GM21381 (cell line): ENCODE results near the gene PIANP.
"Not testable (repeated sequence)": the region's sequence is repeated elsewhere in the genome, so short reads cannot be mapped to it uniquely, and the experiment has no call there.

Experiments used
- ATAC-seq: cut with Tn5 transposase; IDR thresholded peaks from one replicate; pipeline ENCODE4 v1.9.1; 2021; ENCODE audit warnings: mild to moderate bottlenecking, moderate library complexity; ENCODE audit not compliant: unreplicated experiment

Gene PIANP

GRCh38 chr12:6700646-6701051 is at the start of gene PIANP:
Gene PIANP (minus strand): TSS chr12:6700815. CDS start chr12:6698061, 2,754 bp downstream.
- no peak for ATAC-seq

GRCh38 chr12:6748761-6749160 is 48.1 kb upstream of the PIANP start:
- no peak for ATAC-seq

- ATAC-seq, result no peak
Observed at GRCh38 chr12:6747216-6747615, 46.6 kb upstream of the PIANP start.

- ATAC-seq, result no peak
Observed at GRCh38 chr12:6745741-6746525, 45.3 kb upstream of the PIANP start.

- not testable (repeated sequence) for ATAC-seq
Observed at GRCh38 chr12:6743300-6743699, 42.7 kb upstream of the PIANP start.

- no peak for ATAC-seq
Observed at GRCh38 chr12:6742834-6743233, 42.2 kb upstream of the PIANP start.

GRCh38 chr12:6742080-6742479 is 41.5 kb upstream of the PIANP start:
- not testable (repeated sequence) for ATAC-seq

- ATAC-seq, result no peak
Observed at GRCh38 chr12:6736754-6737153, 36.1 kb upstream of the PIANP start.

GRCh38 chr12:6735448-6736191 is 35.0 kb upstream of the PIANP start:
- no peak for ATAC-seq

- ATAC-seq, result no peak
Observed at GRCh38 chr12:6734506-6735387, 34.1 kb upstream of the PIANP start.

GRCh38 chr12:6730169-6730568 is 29.6 kb upstream of the PIANP start:
- ATAC-seq, result no peak

- ATAC-seq, result no peak
Observed at GRCh38 chr12:6729186-6729585, 28.6 kb upstream of the PIANP start.

GRCh38 chr12:6725350-6725749 is 24.7 kb upstream of the PIANP start:
- no peak for ATAC-seq

GRCh38 chr12:6724409-6724797 is 23.8 kb upstream of the PIANP start:
- ATAC-seq, result peak; percentile 12

GRCh38 chr12:6723607-6724408 is 23.2 kb upstream of the PIANP start, which contains the start of gene COPS7A:
Gene COPS7A (plus strand): TSS chr12:6724046. CDS start chr12:6724657, 611 bp downstream.
- peak; percentile 91 for ATAC-seq

GRCh38 chr12:6722863-6723262 is 22.2 kb upstream of the PIANP start:
- no peak for ATAC-seq

GRCh38 chr12:6716874-6717437 is 16.3 kb upstream of the PIANP start:
- ATAC-seq, result no peak

GRCh38 chr12:6716031-6716873 is 15.6 kb upstream of the PIANP start:
- ATAC-seq, result not testable (repeated sequence)

GRCh38 chr12:6708960-6709394 is 8.4 kb upstream of the PIANP start:
- no peak for ATAC-seq
